ENCODE data around the gene FMN1.

- TF ChIP-seq CTCF (IDR thresholded peaks at IDR 0.05), result no peak
- no peak for TF ChIP-seq POLR2A (IDR thresholded peaks at IDR 0.05)
These were observed 272.0 kb downstream of the FMN1 start for GRCh38 chr15:32922541-32922940.

Measured in vagina (tissue), 2 donors.